DMS114 treated with DMSO at 0.1 percent for 48 hours (cell line): Measurements from ENCODE around the gene PIK3AP1.
A peak's percentile ranks its signal among the peaks of the same experiment; 100 is the strongest.
"Not testable (repeated sequence)": the region's sequence is repeated elsewhere in the genome, so short reads cannot be mapped to it uniquely, and the experiment has no call there.

Experiments
- DNase-seq: peaks from one replicate; lab custom pipeline; 2025; ENCODE audit not compliant: unreplicated experiment; lab: John Stamatoyannopoulos, UW

The PIK3AP1 gene

GRCh38 chr10:96721207-96721572 lies 876 bp upstream of the PIK3AP1 start:
- DNase-seq: no peak

GRCh38 chr10:96719850-96720421 lies 378 bp downstream of the PIK3AP1 start:
- peak; percentile 36 for DNase-seq

- DNase-seq: no peak
These were observed 1.1 kb downstream of the PIK3AP1 start for GRCh38 chr10:96719200-96719599.

- DNase-seq: no peak
These were observed 1.9 kb downstream of the PIK3AP1 start for GRCh38 chr10:96718304-96718990.

GRCh38 chr10:96716390-96716789 lies 3.9 kb downstream of the PIK3AP1 start:
- DNase-seq: no peak

- DNase-seq: no peak
These were observed 5.5 kb downstream of the PIK3AP1 start for GRCh38 chr10:96714746-96715255.

- DNase-seq: no peak
These were observed 6.2 kb downstream of the PIK3AP1 start for GRCh38 chr10:96714031-96714590.

- no peak for DNase-seq
These were observed 7.5 kb downstream of the PIK3AP1 start for GRCh38 chr10:96712662-96713271.

GRCh38 chr10:96711048-96711728 lies 9.1 kb downstream of the PIK3AP1 start:
- no peak for DNase-seq

GRCh38 chr10:96709525-96709924 lies 10.8 kb downstream of the PIK3AP1 start:
- no peak for DNase-seq

GRCh38 chr10:96708996-96709395 lies 11.3 kb downstream of the PIK3AP1 start:
- DNase-seq: no peak

GRCh38 chr10:96708456-96708855 lies 11.9 kb downstream of the PIK3AP1 start:
- no peak for DNase-seq

GRCh38 chr10:96706331-96706853 lies 13.9 kb downstream of the PIK3AP1 start:
- no peak for DNase-seq

- DNase-seq: no peak
These were observed 15.2 kb downstream of the PIK3AP1 start for GRCh38 chr10:96705134-96705533.

GRCh38 chr10:96704563-96704962 lies 15.8 kb downstream of the PIK3AP1 start:
- DNase-seq: no peak

- DNase-seq: no peak
These were observed 17.0 kb downstream of the PIK3AP1 start for GRCh38 chr10:96703358-96703757.

GRCh38 chr10:96701265-96701664 lies 19.0 kb downstream of the PIK3AP1 start:
- no peak for DNase-seq

GRCh38 chr10:96700374-96701099 lies 19.8 kb downstream of the PIK3AP1 start:
- no peak for DNase-seq

GRCh38 chr10:96699613-96700012 lies 20.7 kb downstream of the PIK3AP1 start:
- no peak for DNase-seq

- DNase-seq: not testable (repeated sequence)
These were observed 22.0 kb downstream of the PIK3AP1 start for GRCh38 chr10:96698305-96698704.

GRCh38 chr10:96697438-96697837 lies 22.9 kb downstream of the PIK3AP1 start:
- no peak for DNase-seq
